Hepatocyte (in vitro differentiated cells): ENCODE measurements around the gene TSPEAR.

Experiments
- CTCF ChIP-seq: fragments of 200-600 bp; sonication (generic); IDR thresholded peaks from 2 replicates; pipeline ENCODE4 v1.5.1; 2016; ENCODE audit warnings: antibody characterized with exemption, mild to moderate bottlenecking; ENCODE audit not compliant: poor library complexity
- EZH2 ChIP-seq: fragments of 200-600 bp; sonication (generic); IDR thresholded peaks from 2 replicates; pipeline ENCODE4 v1.6.1; 2016; ENCODE audit warnings: antibody characterized with exemption, mild to moderate bottlenecking, borderline replicate concordance
- EZH2phosphoT487 ChIP-seq: fragments of 200-600 bp; sonication (generic); IDR thresholded peaks from one replicate; pipeline ENCODE4 v1.6.1; 2018; ENCODE audit warnings: antibody characterized with exemption, mild to moderate bottlenecking, low read depth, moderate library complexity; ENCODE audit not compliant: unreplicated experiment, severe bottlenecking

- TF ChIP-seq EZH2 (no peak), EZH2phosphoT487 (no peak), CTCF (no peak)
Observed at GRCh38 chr21:44453120-44453519, 258.3 kb downstream of the TSPEAR start.
